Esophagus muscularis mucosa (tissue), 4 donors: ENCODE results near the gene CAMK1D. TPM values are rescaled to one million over a fixed set of nuclear protein-coding genes. Genes with fewer than 3 reads are reported as not detected.

ENCODE experiments used
- DNase-seq: peaks from one replicate; pipeline ENCODE4 v3.0.0-alpha.2; 2017; ENCODE audit errors: extremely low spot score
- H3K27ac ChIP-seq, 4 donors: fragments of 200-600 bp; sonication (generic); replicated peaks in 1 of 4; 1 replicate in 3 of 4; 2 replicates in 1 of 4; pipeline ENCODE4 v1.5.1; 2016 to 2019; ENCODE audit warnings: mild to moderate bottlenecking in 1 of 4
- H3K27me3 ChIP-seq, 4 donors: fragments of 200-600 bp; sonication (generic); one replicate each; pipeline versions ENCODE4 v1.5.1 to v1.6.0; 2016 to 2019
- H3K36me3 ChIP-seq, 4 donors: fragments of 200-600 bp; sonication (generic); one replicate each; pipeline ENCODE4 v1.5.1; 2016 to 2019
- H3K4me1 ChIP-seq, 4 donors: fragments of 200-600 bp; sonication (generic); one replicate each; pipeline ENCODE4 v1.5.1; 2016 to 2019
- H3K4me3 ChIP-seq, 4 donors: fragments of 200-600 bp; sonication (generic); 1 replicate in 2 of 4; 2 replicates in 2 of 4; pipeline ENCODE4 v1.5.1; 2016 to 2019; ENCODE audit warnings: mild to moderate bottlenecking in 4 of 4, moderate library complexity in 1 of 4
- H3K9me3 ChIP-seq, 4 donors: fragments of 200-600 bp; sonication (generic); 1 replicate in 3 of 4; 2 replicates in 1 of 4; pipeline ENCODE4 v1.5.1; 2016 to 2019
- CTCF ChIP-seq, 3 experiments: fragments of 200-600 bp in 2 of 3; fragments of 450-650 bp in 1 of 3; sonication (generic) in 2 of 3; IDR thresholded peaks; one replicate each; pipeline ENCODE4 v1.5.1; 2017 to 2019; ENCODE audit warnings: antibody characterized with exemption in 3 of 3, mild to moderate bottlenecking in 2 of 3, moderate library complexity in 1 of 3
- EP300 ChIP-seq: sonication (generic); formaldehyde crosslinking; IDR thresholded peaks from one replicate; pipeline ENCODE4 v1.6.1; 2017; ENCODE audit warnings: antibody characterized with exemption
- POLR2A ChIP-seq: fragments of 450-650 bp; IDR thresholded peaks from one replicate; pipeline ENCODE4 v1.6.1; 2017; ENCODE audit warnings: antibody characterized with exemption, moderate library complexity, mild to moderate bottlenecking, low read depth
- POLR2AphosphoS5 ChIP-seq, 2 donors: sonication (generic); formaldehyde crosslinking; IDR thresholded peaks; one replicate each; pipeline ENCODE4 v1.6.1; 2017; ENCODE audit warnings: antibody characterized with exemption in 2 of 2
- WGBS: methylation state at CpG from one replicate; pipeline ENCODE4 v1.1.5; 2018; 5-methylcytosine and 5-hydroxymethylcytosine counted together
- intact Hi-C: fragments of 100-400 bp; cut with DNase I; formaldehyde crosslinking; loops from one replicate; pipeline ENCODE4 v1.15.1; 2023
- total RNA-seq, 4 donors: library from RNA; depleted of rRNA; stranded (reverse); fragments of >200 nt; gene quantifications; one replicate each; pipeline versions ENCODE4 v1.1.0 to v1.2.1, GENCODE V29; 2016

CAMK1D gene
- total RNA-seq, 4 donors from 2014 or later: 8.4 to 15.4 (median 11.3) TPM

- peak overlapping the region; percentile 95 to 97 (median 96) for H3K27ac ChIP-seq
- intact Hi-C loops: loop anchor here (5.0 to 10.0 kb wide), 2 partner anchors 304 to 362 kb away; no protein-coding TSS in a partner anchor
- DNase-seq: no peak
Observed at GRCh38 chr10:12350167-12350872, 973 bp downstream of the CAMK1D start.

DNA sequence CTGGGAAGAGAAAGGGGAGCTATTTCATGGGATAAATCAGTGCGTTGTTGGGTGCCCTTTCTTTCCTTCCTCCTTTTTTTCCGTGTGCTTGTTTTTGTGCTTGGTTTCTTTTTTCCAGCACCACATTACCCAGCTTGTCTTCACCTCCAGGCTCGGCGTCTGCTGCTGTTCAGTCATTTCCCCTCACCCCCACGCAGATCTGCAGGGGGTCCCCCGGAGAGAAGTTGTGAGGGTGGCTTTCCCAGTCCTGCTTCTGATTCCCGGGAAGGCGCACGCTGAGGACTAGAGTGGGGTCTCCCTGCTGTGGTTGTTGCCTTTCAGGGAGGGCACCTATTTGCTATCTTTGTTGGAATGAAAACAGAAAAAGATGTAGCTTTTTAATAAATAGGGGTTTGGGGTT lies 1.6 kb downstream of the CAMK1D start:
- Histone ChIP-seq H3K4me3 (peak overlapping the region; percentile 76 to 96 (median 89)), H3K4me1 (peaks cover 10 to 57% (median 33%) of the 10 kb centered on the region in 4 donors), H3K9me3 (no peaks in the 10 kb centered on the region), H3K27me3 (no peaks in the 10 kb centered on the region), H3K27ac (peak overlapping the region; percentile 95 to 97 (median 96)), H3K36me3 (no peaks in the 10 kb centered on the region)
- DNase-seq: no peak
- intact Hi-C loops: loop anchor here (5.0 to 10.0 kb wide), 2 partner anchors 304 to 361 kb away; no protein-coding TSS in a partner anchor
- no peak for TF ChIP-seq POLR2AphosphoS5 (IDR thresholded peaks at IDR 0.05)
- no peak for TF ChIP-seq CTCF (IDR thresholded peaks at IDR 0.05)
- no peak for TF ChIP-seq EP300
- TF ChIP-seq POLR2A: no peak
- WGBS: 22% methylated on average over 9 of the region's 9 CpGs

More at GRCh38 chr10:12350167-12350872, 973 bp downstream of the CAMK1D start:
- WGBS: 1% methylated on average over 26 of the region's 47 CpGs
- Histone ChIP-seq H3K27me3 (no peaks in the 10 kb centered on the region), H3K4me1 (peaks cover 10 to 51% (median 33%) of the 10 kb centered on the region in 4 donors), H3K4me3 (peak overlapping the region; percentile 76 to 96 (median 89)), H3K9me3 (no peaks in the 10 kb centered on the region), H3K36me3 (no peaks in the 10 kb centered on the region)
- TF ChIP-seq EP300: no peak
- TF ChIP-seq CTCF (IDR thresholded peaks at IDR 0.05): peak in 1 of 3 experiments; percentile 30
- TF ChIP-seq POLR2AphosphoS5 (IDR thresholded peaks at IDR 0.05): peak in 1 of 2 donors; percentile 19
- TF ChIP-seq POLR2A: no peak

GRCh38 chr10:12351447-12351846 lies 2.1 kb downstream of the CAMK1D start:
- 63% methylated on average over 4 of the region's 8 CpGs for WGBS
- Histone ChIP-seq H3K36me3 (no peaks in the 10 kb centered on the region), H3K27me3 (no peaks in the 10 kb centered on the region), H3K9me3 (no peaks in the 10 kb centered on the region), H3K27ac (peak overlapping the region; percentile 95 to 97 (median 96)), H3K4me3 (peak overlapping the region in 2 of 4 donors; percentile 76 to 96), H3K4me1 (peaks cover 10 to 60% (median 33%) of the 10 kb centered on the region in 4 donors)
- no peak for DNase-seq
- intact Hi-C loops: loop anchor here (5.0 to 10.0 kb wide), 2 partner anchors 303 to 361 kb away; no protein-coding TSS in a partner anchor
- no peak for TF ChIP-seq POLR2AphosphoS5 (IDR thresholded peaks at IDR 0.05)
- TF ChIP-seq EP300: no peak

- peak overlapping the region; percentile 95 to 97 (median 96) for H3K27ac ChIP-seq
- 50% methylated on average over 2 of the region's 2 CpGs for WGBS
Observed at GRCh38 chr10:12351889-12352288, 2.5 kb downstream of the CAMK1D start.

More at GRCh38 chr10:12351889-12352288, 2.5 kb downstream of the CAMK1D start:
- H3K9me3 ChIP-seq: no peaks in the 10 kb centered on the region
- no peak overlapping the region for H3K4me3 ChIP-seq
- no peak for DNase-seq
- no peaks in the 10 kb centered on the region for H3K27me3 ChIP-seq
- no peaks in the 10 kb centered on the region for H3K36me3 ChIP-seq
- H3K4me1 ChIP-seq: peaks cover 10 to 63% (median 33%) of the 10 kb centered on the region in 4 donors
- no peak for TF ChIP-seq CTCF (IDR thresholded peaks at IDR 0.05)
- intact Hi-C loops: loop anchor here (5.0 to 10.0 kb wide), 2 partner anchors 303 to 360 kb away; no protein-coding TSS in a partner anchor
